OCI-LY3 (cell line): ENCODE data around the gene STK32A.

Experiments used
- EZH2phosphoT487 ChIP-seq: fragments of 200-600 bp; shearing (Covaris generic); IDR thresholded peaks from 2 replicates; pipeline ENCODE4 v1.6.1; 2018; ENCODE audit warnings: antibody characterized with exemption, mixed run types, low read depth
- TF ChIP-seq, protein P1 (sequence below): fragments of 200-600, 300-600 bp; sonication (generic); IDR thresholded peaks from 2 replicates; pipeline ENCODE4 v1.5.1; 2014; ENCODE audit warnings: antibody characterized with exemption, low read length, low read depth

DNA sequence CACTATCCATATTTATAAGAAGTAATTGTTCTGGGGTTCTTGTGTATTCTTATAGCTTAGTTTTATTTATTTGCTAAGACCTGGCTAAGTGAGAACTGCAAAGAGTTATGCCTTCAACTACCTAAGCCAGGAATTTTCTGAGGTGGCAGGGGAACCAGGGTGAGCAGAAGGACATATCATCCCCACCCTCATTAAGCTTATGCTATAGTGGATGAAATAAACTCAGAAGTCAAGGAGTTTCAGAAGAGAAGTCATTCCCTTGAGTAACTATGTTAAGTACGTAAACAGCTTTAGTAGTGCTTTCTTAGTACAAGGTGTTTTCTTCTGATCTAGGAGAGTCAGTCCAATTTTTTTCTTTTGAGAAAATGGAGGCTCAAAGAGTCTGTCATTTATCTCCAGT lies 41.7 kb downstream of the STK32A start:
- TF ChIP-seq, protein P1, sequence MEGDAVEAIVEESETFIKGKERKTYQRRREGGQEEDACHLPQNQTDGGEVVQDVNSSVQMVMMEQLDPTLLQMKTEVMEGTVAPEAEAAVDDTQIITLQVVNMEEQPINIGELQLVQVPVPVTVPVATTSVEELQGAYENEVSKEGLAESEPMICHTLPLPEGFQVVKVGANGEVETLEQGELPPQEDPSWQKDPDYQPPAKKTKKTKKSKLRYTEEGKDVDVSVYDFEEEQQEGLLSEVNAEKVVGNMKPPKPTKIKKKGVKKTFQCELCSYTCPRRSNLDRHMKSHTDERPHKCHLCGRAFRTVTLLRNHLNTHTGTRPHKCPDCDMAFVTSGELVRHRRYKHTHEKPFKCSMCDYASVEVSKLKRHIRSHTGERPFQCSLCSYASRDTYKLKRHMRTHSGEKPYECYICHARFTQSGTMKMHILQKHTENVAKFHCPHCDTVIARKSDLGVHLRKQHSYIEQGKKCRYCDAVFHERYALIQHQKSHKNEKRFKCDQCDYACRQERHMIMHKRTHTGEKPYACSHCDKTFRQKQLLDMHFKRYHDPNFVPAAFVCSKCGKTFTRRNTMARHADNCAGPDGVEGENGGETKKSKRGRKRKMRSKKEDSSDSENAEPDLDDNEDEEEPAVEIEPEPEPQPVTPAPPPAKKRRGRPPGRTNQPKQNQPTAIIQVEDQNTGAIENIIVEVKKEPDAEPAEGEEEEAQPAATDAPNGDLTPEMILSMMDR, result no peak
- no peak for TF ChIP-seq EZH2phosphoT487
